ENCODE results near the gene ZNF625. TPM values are rescaled to one million over a fixed set of nuclear protein-coding genes. Genes with fewer than 3 reads are reported as not detected.
"Not testable (repeated sequence)": the region's sequence is repeated elsewhere in the genome, so short reads cannot be mapped to it uniquely, and the experiment has no call there.

The ZNF625 gene
- total and polyA plus RNA-seq, 5 donors = 1.2 to 7.0 (median 5.1) TPM

DNA sequence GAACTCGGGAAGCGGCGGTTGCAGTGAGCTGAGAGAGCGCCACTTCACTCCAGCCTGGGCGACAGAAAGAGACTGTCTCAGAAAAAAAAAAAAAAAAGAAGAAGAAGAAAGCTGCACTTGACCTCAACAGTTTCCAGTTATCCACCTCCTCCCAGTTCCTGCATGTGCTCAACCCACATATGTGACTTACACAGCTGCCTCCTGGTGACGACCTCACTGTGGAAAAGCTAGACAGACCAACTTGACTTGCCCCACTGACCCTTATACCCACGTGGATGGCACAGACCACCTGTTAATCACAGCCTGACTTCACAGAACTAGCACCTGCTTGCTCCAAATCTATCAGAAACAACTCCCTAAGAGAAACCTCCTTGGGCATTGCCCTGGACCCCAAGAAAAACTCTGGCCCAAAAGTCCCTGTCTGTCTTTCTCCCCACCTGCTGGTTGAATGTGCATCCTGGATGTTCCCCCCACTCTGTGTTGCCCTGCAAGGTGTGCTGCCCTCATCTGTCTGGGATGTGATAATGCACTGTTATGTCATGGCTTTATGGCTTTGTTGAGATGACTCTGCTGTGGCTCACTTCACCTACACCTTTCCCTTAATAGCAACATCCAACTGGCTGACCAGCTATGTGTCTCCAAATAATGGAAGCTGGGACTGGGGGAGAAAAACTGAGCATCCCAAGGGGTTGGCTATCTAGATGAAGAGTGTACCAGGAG, 19.2 kb downstream of the ZNF625 start:
- H3K4me3 ChIP-seq (ENCODE audit: low read length) = no peak overlapping the region
- no peaks in the 10 kb centered on the region for H3K27me3 ChIP-seq (ENCODE audit: control insufficient read depth, insufficient read depth)
- 82% methylated on average over 7 of the region's 7 CpGs for WGBS
- peaks cover 4% of the 10 kb centered on the region for H3K4me1 ChIP-seq (ENCODE audit: control insufficient read depth, insufficient read depth, low read length)
- ATAC-seq = no peak
- H3K9me3 ChIP-seq (ENCODE audit: control insufficient read depth, low read length) = peaks cover 2% of the 10 kb centered on the region
- no peak for DNase-seq
- intact Hi-C loops (cut with DNase I) = no loop called here
- no peak overlapping the region for H3K27ac ChIP-seq (ENCODE audit: low read length)

DNA sequence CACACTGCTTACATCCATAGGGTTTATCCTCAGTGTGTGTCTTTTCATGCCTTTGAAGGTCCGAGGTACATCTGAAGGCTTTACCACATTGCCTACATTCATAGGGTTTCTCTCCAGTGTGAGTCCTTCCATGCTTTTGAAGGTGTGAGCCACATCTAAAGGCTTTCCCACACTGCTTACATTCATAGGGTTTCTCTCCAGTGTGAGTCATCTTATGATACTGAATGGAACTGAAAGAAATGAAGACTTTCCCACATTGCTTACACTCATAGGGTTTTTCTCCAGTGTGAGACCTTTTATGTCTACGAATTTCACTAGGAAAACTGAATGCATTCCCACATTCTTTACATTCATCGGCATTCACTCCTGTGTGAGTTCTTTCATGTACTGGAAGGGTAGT, 23.5 kb downstream of the ZNF625 start:
- Histone ChIP-seq H3K27me3 (ENCODE audit: control insufficient read depth, insufficient read depth) (no peaks in the 10 kb centered on the region), H3K27ac (ENCODE audit: low read length) (no peak overlapping the region), H3K4me1 (ENCODE audit: control insufficient read depth, insufficient read depth, low read length) (no peaks in the 10 kb centered on the region), H3K4me3 (ENCODE audit: low read length) (no peak overlapping the region), H3K9me3 (ENCODE audit: control insufficient read depth, low read length) (peaks cover 2% of the 10 kb centered on the region)
- intact Hi-C loops (cut with DNase I) = no loop called here
- DNase-seq (no peak), ATAC-seq (no peak)
- 98% methylated on average over 3 of the region's 3 CpGs for WGBS

- no peaks in the 10 kb centered on the region for H3K4me1 ChIP-seq (ENCODE audit: control insufficient read depth, insufficient read depth, low read length)
- no peaks in the 10 kb centered on the region for H3K9me3 ChIP-seq (ENCODE audit: control insufficient read depth, low read length)
- H3K27me3 ChIP-seq (ENCODE audit: control insufficient read depth, insufficient read depth) = no peaks in the 10 kb centered on the region
- ATAC-seq (no peak), DNase-seq (no peak)
- 24% methylated on average over 2 of the region's 2 CpGs for WGBS
- intact Hi-C loops (cut with DNase I) = no loop called here
- H3K4me3 ChIP-seq (ENCODE audit: low read length) = no peak overlapping the region
- H3K27ac ChIP-seq (ENCODE audit: low read length) = no peak overlapping the region
Observed at GRCh38 chr19:12126707-12127106, 29.8 kb downstream of the ZNF625 start.

- ATAC-seq (peak in 1 of 2 donors; percentile 32), DNase-seq (peak; percentile 16 to 58 (median 51))
- Histone ChIP-seq H3K27me3 (ENCODE audit: control insufficient read depth, insufficient read depth) (no peaks in the 10 kb centered on the region), H3K9me3 (ENCODE audit: control insufficient read depth, low read length) (no peaks in the 10 kb centered on the region), H3K4me3 (ENCODE audit: low read length) (no peak overlapping the region), H3K4me1 (ENCODE audit: control insufficient read depth, insufficient read depth, low read length) (no peaks in the 10 kb centered on the region), H3K27ac (ENCODE audit: low read length) (no peak overlapping the region)
- intact Hi-C loops (cut with DNase I) = no loop called here
- 70% methylated on average over 33 of the region's 33 CpGs for WGBS
Observed at GRCh38 chr19:12117201-12117970, 39.1 kb downstream of the ZNF625 start.

- DNase-seq (no peak), ATAC-seq (no peak)
- no peaks in the 10 kb centered on the region for H3K4me1 ChIP-seq (ENCODE audit: control insufficient read depth, insufficient read depth, low read length)
- no peak overlapping the region for H3K4me3 ChIP-seq (ENCODE audit: low read length)
- H3K27me3 ChIP-seq (ENCODE audit: control insufficient read depth, insufficient read depth) = no peaks in the 10 kb centered on the region
- H3K27ac ChIP-seq (ENCODE audit: low read length) = no peak overlapping the region
- 85% methylated on average over 5 of the region's 5 CpGs for WGBS
- no peaks in the 10 kb centered on the region for H3K9me3 ChIP-seq (ENCODE audit: control insufficient read depth, low read length)
- intact Hi-C loops (cut with DNase I) = no loop called here
Observed at GRCh38 chr19:12113121-12113520, 43.4 kb downstream of the ZNF625 start.

GRCh38 chr19:12112701-12113100, 43.8 kb downstream of the ZNF625 start:
- WGBS = 95% methylated on average over 8 of the region's 8 CpGs
- DNase-seq (no peak), ATAC-seq (no peak)
- intact Hi-C loops (cut with DNase I) = no loop called here
- Histone ChIP-seq H3K27ac (ENCODE audit: low read length) (no peak overlapping the region), H3K4me3 (ENCODE audit: low read length) (no peak overlapping the region), H3K9me3 (ENCODE audit: control insufficient read depth, low read length) (no peaks in the 10 kb centered on the region), H3K4me1 (ENCODE audit: control insufficient read depth, insufficient read depth, low read length) (no peaks in the 10 kb centered on the region), H3K27me3 (ENCODE audit: control insufficient read depth, insufficient read depth) (no peaks in the 10 kb centered on the region)

GRCh38 chr19:12111943-12112637, 44.4 kb downstream of the ZNF625 start:
- H3K4me3 ChIP-seq (ENCODE audit: low read length) = no peak overlapping the region
- 94% methylated on average over 8 of the region's 8 CpGs for WGBS
- H3K27ac ChIP-seq (ENCODE audit: low read length) = no peak overlapping the region
- no peaks in the 10 kb centered on the region for H3K27me3 ChIP-seq (ENCODE audit: control insufficient read depth, insufficient read depth)
- H3K4me1 ChIP-seq (ENCODE audit: control insufficient read depth, insufficient read depth, low read length) = no peaks in the 10 kb centered on the region
- DNase-seq (no peak), ATAC-seq (no peak)
- intact Hi-C loops (cut with DNase I) = no loop called here
- H3K9me3 ChIP-seq (ENCODE audit: control insufficient read depth, low read length) = no peaks in the 10 kb centered on the region

DNA sequence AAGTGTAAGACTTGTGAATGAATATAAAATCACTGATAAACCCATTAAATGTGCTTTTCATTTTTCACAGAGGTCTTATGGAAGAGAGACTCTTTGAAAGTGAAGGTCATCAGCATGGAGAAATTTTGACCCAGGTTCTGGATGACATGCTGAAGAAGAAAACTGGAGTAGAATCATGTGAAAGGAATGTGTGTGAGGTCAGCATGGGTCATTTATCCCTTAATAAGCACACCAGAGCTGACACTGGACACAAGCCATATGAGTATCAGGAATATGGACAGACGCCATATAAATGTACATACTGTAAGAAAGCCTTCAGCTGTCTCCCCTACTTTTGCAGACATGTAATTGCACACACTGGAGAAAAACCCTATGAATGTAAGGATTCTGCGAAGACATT, 45.4 kb downstream of the ZNF625 start:
- Histone ChIP-seq H3K4me1 (ENCODE audit: control insufficient read depth, insufficient read depth, low read length) (no peaks in the 10 kb centered on the region), H3K9me3 (ENCODE audit: control insufficient read depth, low read length) (no peaks in the 10 kb centered on the region), H3K27ac (ENCODE audit: low read length) (no peak overlapping the region), H3K27me3 (ENCODE audit: control insufficient read depth, insufficient read depth) (no peaks in the 10 kb centered on the region), H3K4me3 (ENCODE audit: low read length) (no peak overlapping the region)
- WGBS = 41% methylated on average over 2 of the region's 2 CpGs
- DNase-seq = no peak
- ATAC-seq = no peak
- intact Hi-C loops (cut with DNase I) = no loop called here

GRCh38 chr19:12103909-12104308, 52.6 kb downstream of the ZNF625 start:
- H3K4me1 ChIP-seq (ENCODE audit: control insufficient read depth, insufficient read depth, low read length); intact Hi-C loops (cut with DNase I); H3K27ac ChIP-seq (ENCODE audit: low read length); H3K4me3 ChIP-seq (ENCODE audit: low read length); H3K9me3 ChIP-seq (ENCODE audit: control insufficient read depth, low read length); ATAC-seq; DNase-seq; H3K27me3 ChIP-seq (ENCODE audit: control insufficient read depth, insufficient read depth): not testable (repeated sequence)
- WGBS = 98% methylated on average over 4 of the region's 4 CpGs

- H3K4me1 ChIP-seq (ENCODE audit: control insufficient read depth, insufficient read depth, low read length) = no peaks in the 10 kb centered on the region
- no peaks in the 10 kb centered on the region for H3K9me3 ChIP-seq (ENCODE audit: control insufficient read depth, low read length)
- no peak overlapping the region for H3K4me3 ChIP-seq (ENCODE audit: low read length)
- ATAC-seq (no peak), DNase-seq (no peak)
- intact Hi-C loops (cut with DNase I) = no loop called here
- 89% methylated on average over 9 of the region's 9 CpGs for WGBS
- H3K27ac ChIP-seq (ENCODE audit: low read length) = no peak overlapping the region
- H3K27me3 ChIP-seq (ENCODE audit: control insufficient read depth, insufficient read depth) = no peaks in the 10 kb centered on the region
Observed at GRCh38 chr19:12098040-12098439, 58.5 kb downstream of the ZNF625 start.

DNA sequence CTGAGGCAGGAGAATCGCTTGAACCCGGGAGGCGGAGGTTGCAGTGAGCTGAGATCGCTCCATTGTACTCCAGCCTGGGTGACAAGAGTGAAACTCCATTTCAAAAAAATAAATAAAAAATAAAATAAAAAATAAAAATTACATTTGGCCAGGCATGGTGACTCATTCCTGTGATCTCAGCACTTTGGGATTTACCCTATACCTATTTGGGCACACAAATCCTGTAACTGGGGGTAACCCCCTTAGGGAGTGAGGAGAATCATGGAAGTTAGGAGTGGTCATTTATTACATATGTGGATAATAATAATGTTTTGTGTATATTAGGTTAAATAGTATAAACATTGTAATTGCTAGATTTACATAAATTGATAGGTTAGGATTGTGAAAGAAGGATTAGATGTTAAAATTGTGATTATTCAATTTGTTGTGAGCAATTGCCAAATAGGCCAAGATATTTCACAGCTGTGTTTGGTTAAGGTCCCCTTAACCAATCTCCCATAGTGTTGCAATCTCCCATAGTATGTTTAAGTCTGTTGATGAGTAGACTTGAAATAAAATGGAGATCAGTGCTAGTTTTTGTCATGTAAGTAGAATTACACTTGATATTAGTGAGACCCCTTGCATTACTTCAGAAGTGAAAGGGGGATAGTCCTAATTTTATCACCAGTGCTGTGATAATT, 61.3 kb downstream of the ZNF625 start:
- Histone ChIP-seq H3K27me3 (ENCODE audit: control insufficient read depth, insufficient read depth) (no peaks in the 10 kb centered on the region), H3K4me1 (ENCODE audit: control insufficient read depth, insufficient read depth, low read length) (no peaks in the 10 kb centered on the region), H3K27ac (ENCODE audit: low read length) (no peak overlapping the region), H3K9me3 (ENCODE audit: control insufficient read depth, low read length) (no peaks in the 10 kb centered on the region), H3K4me3 (ENCODE audit: low read length) (no peak overlapping the region)
- ATAC-seq (no peak), DNase-seq (no peak)
- WGBS = 99% methylated on average over 4 of the region's 4 CpGs
- intact Hi-C loops (cut with DNase I) = no loop called here
